Ovary (tissue), 9 donors: ENCODE results near the gene TOPBP1. TPM values are rescaled to one million over a fixed set of nuclear protein-coding genes. Genes with fewer than 3 reads are reported as not detected.
A peak's percentile ranks its signal among the peaks of the same experiment; 100 is the strongest.

Experiments used
- DNase-seq, 5 donors: peaks; one replicate each; pipeline ENCODE4 v3.0.0-alpha.2; 2019 to 2020
- H3K27ac ChIP-seq, 2 donors: fragments of 200-600 bp; one replicate each; pipeline versions ENCODE4 v1.5.1 to v1.8.0; 2019 to 2022
- H3K27me3 ChIP-seq: fragments of 200-600 bp; one replicate; pipeline ENCODE4 v1.8.0; 2022
- H3K36me3 ChIP-seq: fragments of 200-600 bp; sonication (generic); one replicate; pipeline ENCODE4 v1.5.1; 2019
- H3K4me1 ChIP-seq: one replicate; pipeline ENCODE4 v1.8.1; 2013; ENCODE audit warnings: mild to moderate bottlenecking, moderate library complexity; ENCODE audit not compliant: insufficient read depth
- H3K4me3 ChIP-seq: fragments of 200-600 bp; sonication (generic); one replicate; pipeline ENCODE4 v1.5.1; 2017
- H3K9me3 ChIP-seq, 2 donors: fragments of 200-600 bp in 1 of 2; sonication (generic) in 1 of 2; one replicate each; pipeline versions ENCODE4 v1.5.1 to v1.8.1; 2013 to 2019; ENCODE audit warnings: mild to moderate bottlenecking in 1 of 2, moderate library complexity in 1 of 2
- CTCF ChIP-seq, 3 donors: fragments of 450-650 bp in 2 of 3; fragments of 200-600 bp in 1 of 3; IDR thresholded peaks; one replicate each; pipeline versions ENCODE4 v1.5.1 to v1.8.0; 2016 to 2022; ENCODE audit warnings: antibody characterized with exemption in 3 of 3, mild to moderate bottlenecking in 1 of 3
- EP300 ChIP-seq: sonication (generic); formaldehyde crosslinking; IDR thresholded peaks from one replicate; pipeline ENCODE4 v1.6.1; 2017; ENCODE audit warnings: antibody characterized with exemption
- POLR2A ChIP-seq: fragments of 450-650 bp; IDR thresholded peaks from one replicate; pipeline ENCODE4 v1.6.1; 2017; ENCODE audit warnings: antibody characterized with exemption, mild to moderate bottlenecking, moderate library complexity
- WGBS, 3 donors: extraction: QIAGEN DNeasy Blood & Tissue Kit in 1 of 3; methylation state at CpG; one replicate each; pipeline versions ENCODE4 v1.1.5 to v1.1.7; 2013 to 2017; 5-methylcytosine and 5-hydroxymethylcytosine counted together
- intact Hi-C, 4 donors: fragments of 100-400 bp; cut with DNase I; formaldehyde crosslinking; loops; one replicate each; pipeline versions ENCODE4 v1.11.0 to v1.15.1; 2022 to 2023
- polyA plus RNA-seq, 2 donors: library from polyadenylated mRNA; stranded (reverse); fragments of 200-250 nt in 1 of 2; fragments of 350-450 nt in 1 of 2; fragmentation: Illumina TruSeq in 1 of 2; extraction: RNeasy Lipid Tissue Mini Kit (QIAGEN cat#74804) in 1 of 2; gene quantifications; one replicate each; pipeline ENCODE4 v1.2.3, GENCODE V29; 2013 to 2014
- total RNA-seq, 7 donors: library from RNA; depleted of rRNA in 2 of 7; stranded (reverse); fragments of >200 nt in 2 of 7; fragmentation: NEBNext Ultra II Directional in 3 of 7; extraction: Animal tissue kit (Norgen Biotek cat#: 25700) in 3 of 7; gene quantifications; one replicate each; pipeline versions ENCODE4 v1.1.0 to v1.2.4, GENCODE V29; 2016 to 2023
- donor health status: DM: no; HTN: no; CAD: no; lungs with moderate emphysema.
- donor health status: DM: no; HTN: no; CAD: no.
- donor health status: Bipolar disorder and iron deficiency.
- donor health status: DM: yes; HTN: yes; CAD: no.
- donor health status: DM: no; HTN: no; CAD: no.
- donor health status: DM: yes; HTN: yes; CAD: no.

The TOPBP1 gene
- total and polyA plus RNA-seq, 9 donors: 9.1 to 21.0 (median 13.4) TPM

GRCh38 chr3:133583396-133583795, 78.3 kb downstream of the TOPBP1 start:
- WGBS, 3 donors: 88 to 96% (median 95%) methylated on average over 6 of the region's 6 CpGs
- TF ChIP-seq POLR2A: no peak
- TF ChIP-seq EP300: no peak
- no peak for TF ChIP-seq CTCF (IDR thresholded peaks at IDR 0.05)
- intact Hi-C loops: no loop called here
- no peak overlapping the region for H3K4me3 ChIP-seq
- no peaks in the 10 kb centered on the region for H3K27me3 ChIP-seq
- no peaks in the 10 kb centered on the region for H3K36me3 ChIP-seq
- no peak for DNase-seq
- H3K9me3 ChIP-seq: no peaks in the 10 kb centered on the region
- no peak overlapping the region for H3K27ac ChIP-seq
- peaks cover 4% of the 10 kb centered on the region for H3K4me1 ChIP-seq

GRCh38 chr3:133578548-133579191, 83.1 kb downstream of the TOPBP1 start:
- WGBS, 3 donors: 4 to 7% (median 5%) methylated on average over 1 of the region's 1 CpG
- H3K9me3 ChIP-seq: no peaks in the 10 kb centered on the region
- no peak overlapping the region for H3K4me3 ChIP-seq
- H3K36me3 ChIP-seq: no peaks in the 10 kb centered on the region
- peaks cover 12% of the 10 kb centered on the region for H3K4me1 ChIP-seq
- no peak for DNase-seq
- no peak for TF ChIP-seq CTCF (IDR thresholded peaks at IDR 0.05)
- TF ChIP-seq EP300: no peak
- TF ChIP-seq POLR2A: no peak
- no peak overlapping the region for H3K27ac ChIP-seq
- intact Hi-C loops: loop anchor here in 1 of 4 donors (5.0 kb wide), 1 partner anchor 106 kb away; no protein-coding TSS in a partner anchor
- no peaks in the 10 kb centered on the region for H3K27me3 ChIP-seq

- peaks cover 12% of the 10 kb centered on the region for H3K4me1 ChIP-seq
- 20 to 30% (median 24%) methylated on average over 3 of the region's 3 CpGs for WGBS, 3 donors
- intact Hi-C loops: loop anchor here in 1 of 4 donors (5.0 kb wide), 1 partner anchor 104 kb away; no protein-coding TSS in a partner anchor
- H3K4me3 ChIP-seq: peak overlapping the region; percentile 2
- H3K36me3 ChIP-seq: no peaks in the 10 kb centered on the region
- H3K27me3 ChIP-seq: no peaks in the 10 kb centered on the region
- H3K9me3 ChIP-seq: no peaks in the 10 kb centered on the region
- TF ChIP-seq EP300 (no peak), CTCF (IDR thresholded peaks at IDR 0.05) (no peak), POLR2A (no peak)
- no peak overlapping the region for H3K27ac ChIP-seq
- DNase-seq: no peak
Observed at GRCh38 chr3:133576169-133576568, 85.6 kb downstream of the TOPBP1 start.

- no peak for DNase-seq
- Histone ChIP-seq H3K9me3 (no peaks in the 10 kb centered on the region), H3K36me3 (no peaks in the 10 kb centered on the region), H3K4me1 (peaks cover 12% of the 10 kb centered on the region), H3K27ac (peak overlapping the region; percentile 96 to 98), H3K4me3 (peak overlapping the region; percentile 86), H3K27me3 (no peaks in the 10 kb centered on the region)
- 26 to 37% (median 34%) methylated on average over 4 of the region's 4 CpGs for WGBS, 3 donors
- TF ChIP-seq EP300: no peak
- no peak for TF ChIP-seq CTCF (IDR thresholded peaks at IDR 0.05)
- TF ChIP-seq POLR2A: no peak
- intact Hi-C loops: loop anchor here in 1 of 4 donors (5.0 kb wide), 1 partner anchor 103 kb away; no protein-coding TSS in a partner anchor
Observed at GRCh38 chr3:133575086-133575485, 86.7 kb downstream of the TOPBP1 start.
